HG02642 (cell line): Measurements from ENCODE around the gene GPR107.
A peak's percentile ranks its signal among the peaks of the same experiment; 100 is the strongest.

Source experiments
- ATAC-seq: cut with Tn5 transposase; IDR thresholded peaks from one replicate; pipeline ENCODE4 v1.9.1; 2021; ENCODE audit warnings: mild to moderate bottlenecking; ENCODE audit not compliant: unreplicated experiment, poor library complexity

Gene GPR107

GRCh38 chr9:130053109-130053503 lies 600 bp upstream of the GPR107 start:
- no peak for ATAC-seq

DNA sequence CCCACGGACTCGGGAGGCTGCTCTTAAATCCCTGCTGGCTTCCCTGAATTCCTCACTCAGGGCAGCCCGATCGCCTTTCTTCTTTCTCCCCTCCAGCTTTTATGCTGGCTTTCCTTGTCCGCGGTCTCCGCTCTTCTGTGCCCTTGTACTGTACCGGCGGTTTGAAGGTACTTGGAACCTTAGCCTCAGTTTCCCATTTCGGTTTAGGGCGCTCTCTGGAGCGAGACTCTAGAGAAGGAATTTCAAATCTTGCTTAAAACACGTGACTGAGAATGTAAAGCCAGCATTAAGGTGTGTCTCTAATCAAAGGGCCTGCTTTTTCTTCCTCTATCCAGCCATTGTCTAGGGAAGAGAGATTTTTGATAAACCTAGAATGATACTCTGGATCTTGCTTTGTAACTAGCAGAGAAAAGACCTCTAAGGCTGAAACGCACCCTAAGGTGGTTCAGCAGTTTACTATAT lies 650 bp downstream of the GPR107 start:
- no peak for ATAC-seq

- no peak for ATAC-seq
Observed at GRCh38 chr9:130054820-130055219, 1.1 kb downstream of the GPR107 start.

- ATAC-seq, result no peak
Observed at GRCh38 chr9:130058154-130058553, 4.4 kb downstream of the GPR107 start.

DNA sequence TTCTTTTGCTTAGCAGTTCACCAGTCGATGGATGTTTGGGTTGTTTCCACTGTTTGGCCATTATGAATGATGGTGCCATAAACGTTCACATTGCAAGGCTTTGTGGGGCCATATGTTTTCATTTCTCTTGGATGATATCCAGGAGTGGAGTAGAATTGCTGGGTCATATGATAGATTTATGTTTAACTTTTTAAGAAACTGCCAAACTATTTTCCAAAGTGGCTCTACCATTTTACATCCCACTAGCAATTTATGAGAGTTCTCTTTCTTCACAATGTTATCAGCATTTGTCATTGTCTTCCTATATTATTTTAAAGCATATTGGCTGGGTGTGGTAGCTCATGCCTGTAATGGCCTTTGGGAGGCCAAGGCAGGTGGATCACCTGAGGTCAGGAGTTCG lies 5.2 kb downstream of the GPR107 start:
- no peak for ATAC-seq

GRCh38 chr9:130060296-130060695 lies 6.6 kb downstream of the GPR107 start:
- ATAC-seq, result no peak

DNA sequence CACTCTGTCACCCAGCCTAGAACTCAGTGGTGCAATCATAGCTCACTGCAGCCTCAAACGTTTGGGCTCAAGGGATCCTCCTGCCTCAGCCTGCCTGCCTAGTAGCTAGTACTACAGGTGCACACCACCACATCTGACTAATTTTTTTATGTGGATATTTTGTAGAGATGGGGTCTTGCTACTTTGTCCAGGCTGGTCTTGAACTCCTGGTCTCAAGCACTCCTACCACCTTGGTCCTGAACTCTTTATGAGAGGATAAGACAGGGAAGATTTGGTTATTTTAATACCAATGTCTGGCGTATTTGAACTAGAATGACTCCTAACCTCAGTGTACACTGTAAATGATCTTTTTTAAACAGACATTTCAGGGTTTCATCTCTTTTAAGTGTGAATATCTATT lies 9.0 kb downstream of the GPR107 start:
- no peak for ATAC-seq

GRCh38 chr9:130064621-130065020 lies 10.9 kb downstream of the GPR107 start:
- ATAC-seq, result no peak

- no peak for ATAC-seq
Observed at GRCh38 chr9:130069048-130069447, 15.3 kb downstream of the GPR107 start.

DNA sequence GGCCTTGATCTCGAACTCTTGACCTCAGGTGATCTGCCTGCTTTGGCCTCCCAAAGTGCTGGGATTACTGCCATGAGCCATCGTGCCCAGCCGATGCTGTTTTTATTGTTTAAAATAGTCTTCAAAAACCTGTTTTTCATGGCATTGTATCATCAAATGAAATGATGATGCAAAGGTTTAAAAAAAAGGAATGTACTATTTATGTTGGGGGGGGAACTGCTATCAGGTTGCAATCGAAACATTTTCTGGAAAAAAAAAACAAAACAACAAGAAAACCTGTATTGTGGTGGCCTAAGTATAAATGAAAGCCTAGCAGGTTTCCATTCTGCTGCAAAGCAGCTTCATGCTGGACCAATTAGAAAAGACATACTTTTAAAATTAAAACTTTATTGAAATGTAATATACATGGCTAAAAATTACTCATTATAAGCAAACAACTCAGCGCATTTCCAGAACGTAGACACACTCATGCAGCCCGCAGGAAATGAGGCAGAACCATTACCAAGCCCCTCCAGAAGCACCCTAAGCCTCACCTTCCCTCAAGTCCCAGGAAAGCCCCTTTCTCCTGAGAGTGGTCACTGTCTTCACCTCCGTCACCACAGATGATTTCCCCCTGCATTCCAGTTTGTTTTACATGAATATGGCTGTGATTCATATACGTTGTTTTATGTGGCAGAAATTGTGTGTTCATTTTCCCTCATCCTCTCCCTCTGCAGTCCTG lies 19.0 kb downstream of the GPR107 start:
- ATAC-seq, result no peak

GRCh38 chr9:130073373-130073772 lies 19.7 kb downstream of the GPR107 start:
- ATAC-seq, result no peak

- no peak for ATAC-seq
Observed at GRCh38 chr9:130078547-130078946, 24.8 kb downstream of the GPR107 start.

DNA sequence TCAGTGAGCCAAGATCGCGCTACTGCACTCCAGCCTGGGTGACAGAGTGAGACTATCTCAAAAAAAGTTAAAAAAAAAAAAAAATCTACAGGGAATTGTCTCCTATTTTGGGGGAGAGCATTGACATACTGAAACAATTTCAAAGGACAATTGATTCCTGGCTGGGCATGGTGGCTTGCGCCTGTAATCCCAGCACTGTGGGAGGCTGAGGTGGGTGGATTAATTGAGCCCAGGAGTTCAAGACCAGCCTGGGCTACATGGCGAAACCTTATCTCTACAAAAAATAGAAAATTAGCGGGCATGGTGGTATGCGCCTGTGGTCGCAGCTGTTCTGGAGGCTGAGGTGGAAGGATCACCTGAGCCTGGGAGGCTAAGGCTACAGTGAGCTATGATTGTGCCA lies 30.6 kb downstream of the GPR107 start:
- no peak for ATAC-seq

GRCh38 chr9:130088051-130088450 lies 34.3 kb downstream of the GPR107 start:
- ATAC-seq, result no peak

DNA sequence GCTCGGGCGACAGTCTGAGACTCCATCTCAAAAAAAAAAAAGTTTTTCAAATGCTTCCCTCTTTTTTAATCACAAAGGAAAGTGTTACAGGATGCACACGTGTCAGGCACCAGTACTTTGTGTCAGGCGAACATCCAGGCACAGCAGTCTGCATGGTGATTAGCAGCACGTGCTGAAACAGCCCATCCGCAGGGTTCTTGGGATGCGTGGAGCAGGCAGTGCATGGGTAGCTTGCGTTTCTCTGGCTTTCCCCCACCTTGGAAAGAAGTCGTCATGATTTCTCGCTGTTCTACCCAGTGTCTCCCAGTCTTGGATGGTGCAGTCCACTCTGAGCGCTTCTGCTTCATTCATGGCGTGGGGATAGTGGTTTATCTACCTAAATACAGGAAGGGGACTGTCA lies 35.4 kb downstream of the GPR107 start:
- no peak for ATAC-seq

DNA sequence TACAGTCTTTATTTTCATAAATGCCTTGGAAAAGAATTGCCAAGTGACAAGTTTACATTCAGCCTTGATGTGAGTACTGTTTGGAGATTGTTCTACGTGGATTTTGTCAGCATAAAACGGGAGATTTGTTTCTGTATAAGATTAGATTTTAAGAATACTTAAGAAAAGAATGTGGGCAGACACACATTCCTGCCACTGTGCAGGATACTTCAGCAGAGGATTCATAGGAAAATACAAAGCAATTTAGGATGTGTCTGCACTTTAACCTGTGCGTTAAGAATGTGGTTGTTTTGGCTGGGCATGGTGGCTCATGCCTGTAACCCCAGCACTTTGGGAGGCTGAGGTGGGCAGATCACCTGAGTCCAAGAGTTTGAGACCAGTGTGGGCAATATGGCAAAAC lies 37.2 kb downstream of the GPR107 start:
- no peak for ATAC-seq

DNA sequence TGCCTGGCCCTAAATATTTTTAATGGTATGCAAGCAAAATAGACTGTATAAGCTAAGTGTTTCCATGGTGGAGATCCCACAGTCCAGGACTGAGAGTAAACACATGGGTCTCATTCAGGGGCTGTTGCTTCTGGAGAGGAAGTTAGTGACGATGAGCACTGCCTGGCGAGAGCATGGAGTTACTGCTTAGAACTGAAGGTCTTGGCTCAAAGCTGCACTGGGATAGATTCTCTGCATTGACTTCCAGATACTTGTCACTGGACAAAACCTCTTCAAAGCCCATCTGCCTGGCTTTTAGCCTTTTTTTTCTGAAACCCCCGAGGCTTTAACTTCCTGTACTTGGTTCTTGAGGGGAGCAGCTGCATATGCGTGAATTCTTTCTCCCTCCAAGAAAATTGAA lies 39.2 kb downstream of the GPR107 start:
- ATAC-seq, result no peak

DNA sequence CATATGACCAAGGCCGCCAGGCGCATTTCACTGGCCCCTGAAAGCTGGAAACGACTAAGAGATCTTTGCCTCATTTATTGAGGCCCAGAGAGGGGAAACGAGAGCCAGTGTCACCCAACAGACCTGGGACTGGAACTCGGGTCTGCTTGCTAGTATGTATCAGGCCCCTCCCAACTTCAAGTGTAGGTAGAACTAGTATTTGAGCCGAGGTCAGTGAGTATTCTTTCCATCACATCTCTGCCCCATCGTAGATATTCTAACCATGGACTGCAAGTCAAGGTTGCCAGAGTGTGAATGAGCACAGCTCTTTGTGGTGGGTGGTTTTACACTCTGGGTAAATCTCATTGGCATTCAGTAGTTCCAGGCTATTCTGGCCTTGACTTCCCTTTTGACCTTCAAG lies 42.2 kb downstream of the GPR107 start:
- no peak for ATAC-seq

- no peak for ATAC-seq
Observed at GRCh38 chr9:130100681-130101080, 47.0 kb downstream of the GPR107 start.

- no peak for ATAC-seq
Observed at GRCh38 chr9:130101915-130102314, 48.2 kb downstream of the GPR107 start.

- ATAC-seq, result no peak
Observed at GRCh38 chr9:130104491-130105193, 50.9 kb downstream of the GPR107 start.

- ATAC-seq, result peak; percentile 11
Observed at GRCh38 chr9:130106860-130107233, 53.1 kb downstream of the GPR107 start.
